Mammary epithelial cell (primary cell): ENCODE data around the gene BLCAP.

ENCODE experiments used
- EZH2 ChIP-seq: IDR thresholded peaks from 2 replicates; pipeline ENCODE4 v1.6.1; 2012; ENCODE audit warnings: low read length, inconsistent platforms, borderline replicate concordance
- TF ChIP-seq, protein P1 (sequence below), 2 donors: IDR thresholded peaks in 1 of 2; conservative IDR thresholded peaks in 1 of 2; 2 replicates each; pipeline ENCODE4 v1.5.1; 2011 to 2012; ENCODE audit warnings: inconsistent platforms in 2 of 2, low read length in 2 of 2, mild to moderate bottlenecking in 2 of 2, control low read depth in 1 of 2, low read depth in 1 of 2; ENCODE audit not compliant: insufficient read depth in 1 of 2; ENCODE audit errors: extremely low read depth in 1 of 2

GRCh38 chr20:37501940-37502339 lies 25.7 kb downstream of the BLCAP start:
- TF ChIP-seq, protein P1, sequence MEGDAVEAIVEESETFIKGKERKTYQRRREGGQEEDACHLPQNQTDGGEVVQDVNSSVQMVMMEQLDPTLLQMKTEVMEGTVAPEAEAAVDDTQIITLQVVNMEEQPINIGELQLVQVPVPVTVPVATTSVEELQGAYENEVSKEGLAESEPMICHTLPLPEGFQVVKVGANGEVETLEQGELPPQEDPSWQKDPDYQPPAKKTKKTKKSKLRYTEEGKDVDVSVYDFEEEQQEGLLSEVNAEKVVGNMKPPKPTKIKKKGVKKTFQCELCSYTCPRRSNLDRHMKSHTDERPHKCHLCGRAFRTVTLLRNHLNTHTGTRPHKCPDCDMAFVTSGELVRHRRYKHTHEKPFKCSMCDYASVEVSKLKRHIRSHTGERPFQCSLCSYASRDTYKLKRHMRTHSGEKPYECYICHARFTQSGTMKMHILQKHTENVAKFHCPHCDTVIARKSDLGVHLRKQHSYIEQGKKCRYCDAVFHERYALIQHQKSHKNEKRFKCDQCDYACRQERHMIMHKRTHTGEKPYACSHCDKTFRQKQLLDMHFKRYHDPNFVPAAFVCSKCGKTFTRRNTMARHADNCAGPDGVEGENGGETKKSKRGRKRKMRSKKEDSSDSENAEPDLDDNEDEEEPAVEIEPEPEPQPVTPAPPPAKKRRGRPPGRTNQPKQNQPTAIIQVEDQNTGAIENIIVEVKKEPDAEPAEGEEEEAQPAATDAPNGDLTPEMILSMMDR (conservative IDR thresholded peaks at IDR 0.05 in 1 of 2, IDR thresholded peaks at IDR 0.05 in 1 of 2; ENCODE audit: extremely low read depth in 1 of 2, insufficient read depth in 1 of 2, low read depth in 1 of 2, low read length in 2 of 2), result no peak
- TF ChIP-seq EZH2, result no peak
